NK-92 treated with Interleukin-12 subunit alpha and Interleukin-12 subunit beta, amount 100 ng/mL, for 24 hours (cell line): Measurements from ENCODE around the gene COL24A1.

Source experiments
- DNase-seq: peaks from one replicate; lab custom pipeline; 2025; lab: John Stamatoyannopoulos, UW

COL24A1 gene

DNA sequence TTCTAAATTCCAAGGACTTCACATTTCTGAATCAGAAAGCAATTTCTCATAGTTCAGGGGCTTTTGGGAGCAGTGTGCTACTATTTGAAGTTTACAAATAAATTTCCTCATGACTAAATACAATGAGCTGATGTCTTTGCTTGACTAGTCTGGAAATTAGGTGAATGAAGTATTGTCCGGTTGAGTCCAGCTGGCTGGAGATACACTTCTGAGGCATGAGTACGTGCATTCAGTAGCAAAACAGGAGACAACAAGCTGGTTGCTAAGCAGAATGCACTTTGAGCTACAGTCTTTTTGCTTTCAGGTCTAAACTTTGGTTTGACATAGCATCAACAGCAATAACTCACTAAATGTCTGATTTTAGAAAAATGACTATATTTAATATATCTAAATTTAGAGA lies 475.5 kb downstream of the COL24A1 start:
- DNase-seq, result no peak
